Endothelial cell of umbilical vein (primary cell): ENCODE data around the gene MEGF11. TPM values are rescaled to one million over a fixed set of nuclear protein-coding genes. Genes with fewer than 3 reads are reported as not detected.

Source experiments
- BruUV-seq: library from RNA; stranded (reverse); fragments of 400-500 nt; replicated peaks from 2 replicates; lab custom pipeline; 2021; lab: Mats Ljungman, UMichigan
- CTCF ChIA-PET: fragments of 300-600, 350-600 bp; sonication (Branson Sonifier 250); formaldehyde crosslinking; loops from one replicate; lab custom pipeline; 2021; ENCODE audit warnings: antibody characterized with exemption, inconsistent platforms; lab: Charles Lee
- POLR2A ChIA-PET: fragments of 300-600, 350-600 bp; sonication (Branson Sonifier 250); formaldehyde crosslinking; loops from one replicate; lab custom pipeline; 2021; ENCODE audit warnings: antibody characterized with exemption, inconsistent platforms; lab: Charles Lee
- DNase-seq: peaks from one replicate; pipeline ENCODE4 v3.0.0-alpha.2; 2011; ENCODE audit warnings: low read depth, low spot score
- FAIRE-seq: peaks from 2 replicates; lab custom pipeline; 2011; peaks lifted over from hg19 to GRCh38; lab: Jason Lieb, UNC
- H2AFZ ChIP-seq: 2 replicates; pipeline ENCODE4 v1.6.0; 2012; ENCODE audit warnings: low read depth, low read length, control low read depth, inconsistent platforms
- H3K27ac ChIP-seq: 2 replicates; pipeline ENCODE4 v1.5.1; 2011; ENCODE audit warnings: low read depth, mild to moderate bottlenecking, control low read depth, low read length, moderate library complexity; ENCODE audit not compliant: insufficient read depth
- H3K27me3 ChIP-seq, 2 experiments: 2 replicates each; pipeline versions ENCODE4 v1.6.0 to v1.6.1; 2011; ENCODE audit warnings: low read length in 2 of 2, mixed read lengths in 1 of 2; ENCODE audit not compliant: control insufficient read depth in 2 of 2, insufficient read depth in 2 of 2
- H3K36me3 ChIP-seq, 2 experiments: 2 replicates in 1 of 2; 3 replicates in 1 of 2; pipeline ENCODE4 v1.5.1; 2011; ENCODE audit warnings: low read length in 2 of 2, mild to moderate bottlenecking in 1 of 2, moderate library complexity in 1 of 2; ENCODE audit not compliant: control insufficient read depth in 2 of 2, insufficient read depth in 2 of 2; ENCODE audit errors: extremely low read depth in 1 of 2
- H3K4me1 ChIP-seq: 3 replicates; pipeline ENCODE4 v1.5.1; 2011; ENCODE audit warnings: mild to moderate bottlenecking, low read length; ENCODE audit not compliant: control insufficient read depth, insufficient read depth; ENCODE audit errors: extremely low read depth
- H3K4me2 ChIP-seq: 2 replicates; pipeline ENCODE4 v1.6.1; 2011; ENCODE audit warnings: low read length, control low read depth, mixed read lengths; ENCODE audit not compliant: insufficient read depth
- H3K4me3 ChIP-seq, 3 experiments: fragments of 200-600 bp in 1 of 3; sonication (generic), shearing (Covaris generic) in 1 of 3; replicated peaks in 1 of 3; 2 replicates each; pipeline ENCODE4 v1.5.1; 2011 to 2016; ENCODE audit warnings: control low read depth in 3 of 3, low read length in 3 of 3, mild to moderate bottlenecking in 2 of 3, inconsistent platforms in 1 of 3, low read depth in 1 of 3, moderate library complexity in 1 of 3; ENCODE audit not compliant: insufficient read depth in 1 of 3
- H3K79me2 ChIP-seq: 2 replicates; pipeline ENCODE4 v1.6.0; 2012; ENCODE audit warnings: low read length, inconsistent platforms; ENCODE audit not compliant: control insufficient read depth, insufficient read depth
- H3K9ac ChIP-seq: replicated peaks from 2 replicates; pipeline ENCODE3; 2011; ENCODE audit warnings: low read length, control low read depth; ENCODE audit not compliant: insufficient read depth; ENCODE audit errors: extremely low read depth
- H3K9me1 ChIP-seq: replicated peaks from 3 replicates; pipeline ENCODE4 v1.6.0; 2011; ENCODE audit warnings: mild to moderate bottlenecking, low read length; ENCODE audit not compliant: control insufficient read depth, insufficient read depth; ENCODE audit errors: extremely low read depth
- H3K9me3 ChIP-seq: replicated peaks from 2 replicates; pipeline ENCODE4 v1.5.1; 2012; ENCODE audit warnings: low read length, inconsistent platforms; ENCODE audit not compliant: control insufficient read depth, insufficient read depth
- H4K20me1 ChIP-seq: replicated peaks from 2 replicates; pipeline ENCODE3; 2011; ENCODE audit warnings: mild to moderate bottlenecking, low read length; ENCODE audit not compliant: control insufficient read depth, insufficient read depth; ENCODE audit errors: extremely low read depth
- CTCF ChIP-seq, 2 donors: IDR thresholded peaks; 1 replicate in 1 of 2; 2 replicates in 1 of 2; pipeline ENCODE4 v1.5.1; 2011; ENCODE audit warnings: low read length in 2 of 2, mild to moderate bottlenecking in 2 of 2, moderate library complexity in 2 of 2, control low read depth in 1 of 2, inconsistent platforms in 1 of 2, low read depth in 1 of 2; ENCODE audit not compliant: insufficient read depth in 1 of 2; ENCODE audit errors: extremely low read depth in 1 of 2
- FOS ChIP-seq: IDR thresholded peaks from 2 replicates; pipeline ENCODE4 v1.6.1; 2011; ENCODE audit warnings: mild to moderate bottlenecking, low read length, moderate library complexity, borderline replicate concordance; ENCODE audit not compliant: insufficient read depth
- JUN ChIP-seq: IDR thresholded peaks from 2 replicates; pipeline ENCODE4 v1.6.1; 2011; ENCODE audit warnings: borderline replicate concordance, low read depth; ENCODE audit not compliant: insufficient read length, insufficient read depth
- MYC ChIP-seq: IDR thresholded peaks from one replicate; pipeline ENCODE4 v1.6.1; 2011; ENCODE audit warnings: mild to moderate bottlenecking, low read depth, low read length
- dilution Hi-C: fragments of 300-500 bp; cut with MboI; formaldehyde crosslinking; loops from one replicate; pipeline ENCODE4 v1.15.0; 2019; ENCODE audit warnings: low sequenced_read_pairs; ENCODE audit not compliant: extremely low pct_ligation_motif_present
- intact Hi-C: fragments of 100-400 bp; cut with micrococcal nuclease; formaldehyde crosslinking; loops from one replicate; pipeline ENCODE4 v1.10.0; 2022
- polyA plus RNA-seq, 4 experiments: library from polyadenylated mRNA; depleted of rRNA in 3 of 4; stranded (reverse) in 3 of 4; unstranded in 1 of 4; fragments of >200 nt; gene quantifications; 2 replicates each; pipeline versions ENCODE4 v1.2.1 to v1.2.3, GENCODE V29; 2011 to 2012; ENCODE audit warnings: missing spikeins in 1 of 4
- total RNA-seq: library from RNA; stranded (reverse); gene quantifications from 2 replicates; pipeline ENCODE4 v1.2.3, GENCODE V29; 2021
- TF ChIP-seq, protein P1 (sequence below): IDR thresholded peaks from 2 replicates; pipeline ENCODE4 v1.6.1; 2011; ENCODE audit not compliant: insufficient read depth, insufficient read length

Gene MEGF11
- total and polyA plus RNA-seq, 2 donors (not counting 3 experiments of a cell fraction or from before 2014, with no cell fraction given): not detected

- POLR2A ChIA-PET: no interaction called here
- Histone ChIP-seq H2AFZ (no peak overlapping the region), H4K20me1 (no peaks in the 10 kb centered on the region), H3K4me3 (no peak overlapping the region), H3K4me1 (no peaks in the 10 kb centered on the region), H3K9ac (no peak overlapping the region), H3K27me3 (peaks cover 0 to 9% of the 10 kb centered on the region in 2 experiments), H3K79me2 (no peaks in the 10 kb centered on the region), H3K36me3 (no peaks in the 10 kb centered on the region), H3K27ac (no peak overlapping the region), H3K4me2 (no peak overlapping the region), H3K9me1 (no peaks in the 10 kb centered on the region), H3K9me3 (no peaks in the 10 kb centered on the region)
- no TSS peak for BruUV-seq
- CTCF ChIA-PET: no interaction called here
- no peak for TF ChIP-seq FOS
- DNase-seq (no peak), FAIRE-seq (no peak)
- intact Hi-C loops: no loop called here
- dilution Hi-C loops: no loop called here
Observed at GRCh38 chr15:66236806-66237375, 16.7 kb downstream of the MEGF11 start.

DNA sequence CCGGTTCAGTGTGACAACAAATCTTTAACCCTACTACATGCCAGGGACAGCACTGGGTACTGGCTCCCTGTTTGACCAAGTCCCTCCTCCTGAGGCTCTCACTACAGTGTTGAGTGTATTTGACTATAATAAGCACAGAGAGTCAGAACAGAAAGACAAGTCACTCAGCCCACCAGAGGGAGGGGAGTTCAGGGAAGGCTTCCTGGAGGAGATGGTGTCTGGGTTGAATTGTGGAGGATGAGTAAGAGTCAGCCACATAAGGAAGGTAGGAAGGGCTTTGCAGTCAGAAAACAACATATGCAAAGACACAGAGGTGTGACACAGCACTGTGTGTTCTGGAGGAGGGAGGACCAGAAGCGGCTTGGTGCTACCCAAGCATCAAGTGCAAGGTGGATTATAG, 17.7 kb downstream of the MEGF11 start:
- Histone ChIP-seq H3K27ac (no peak overlapping the region), H3K9me3 (no peaks in the 10 kb centered on the region), H4K20me1 (no peaks in the 10 kb centered on the region), H3K4me3 (no peak overlapping the region), H3K36me3 (no peaks in the 10 kb centered on the region), H3K9ac (no peak overlapping the region), H3K79me2 (no peaks in the 10 kb centered on the region), H2AFZ (no peak overlapping the region), H3K27me3 (peaks cover 0 to 8% of the 10 kb centered on the region in 2 experiments), H3K9me1 (no peaks in the 10 kb centered on the region), H3K4me2 (no peak overlapping the region), H3K4me1 (no peaks in the 10 kb centered on the region)
- no TSS peak for BruUV-seq
- no peak for FAIRE-seq
- intact Hi-C loops: no loop called here
- TF ChIP-seq FOS (no peak), JUN (no peak), MYC (no peak), CTCF (IDR thresholded peaks at IDR 0.05; ENCODE audit: extremely low read depth in 1 of 2, insufficient read depth in 1 of 2, low read depth in 1 of 2, low read length in 2 of 2) (no peak)
- TF ChIP-seq, protein P1, sequence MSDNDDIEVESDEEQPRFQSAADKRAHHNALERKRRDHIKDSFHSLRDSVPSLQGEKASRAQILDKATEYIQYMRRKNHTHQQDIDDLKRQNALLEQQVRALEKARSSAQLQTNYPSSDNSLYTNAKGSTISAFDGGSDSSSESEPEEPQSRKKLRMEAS: no peak
- ChIA-PET POLR2A (no interaction called here), CTCF (no interaction called here)
- dilution Hi-C loops: no loop called here
- DNase-seq: no peak
